GM18907 (cell line): ENCODE results near the gene UBE2R2.
"Not testable (repeated sequence)": the region's sequence is repeated elsewhere in the genome, so short reads cannot be mapped to it uniquely, and the experiment has no call there.

Experiments used
- ATAC-seq: cut with Tn5 transposase; IDR thresholded peaks from one replicate; pipeline ENCODE4 v1.9.1; 2021; ENCODE audit warnings: mild to moderate bottlenecking, moderate library complexity; ENCODE audit not compliant: unreplicated experiment

The UBE2R2 gene

GRCh38 chr9:33836261-33836660 is 19.3 kb downstream of the UBE2R2 start:
- ATAC-seq, result not testable (repeated sequence)

- no peak for ATAC-seq
Observed at GRCh38 chr9:33837138-33837537, 20.2 kb downstream of the UBE2R2 start.

DNA sequence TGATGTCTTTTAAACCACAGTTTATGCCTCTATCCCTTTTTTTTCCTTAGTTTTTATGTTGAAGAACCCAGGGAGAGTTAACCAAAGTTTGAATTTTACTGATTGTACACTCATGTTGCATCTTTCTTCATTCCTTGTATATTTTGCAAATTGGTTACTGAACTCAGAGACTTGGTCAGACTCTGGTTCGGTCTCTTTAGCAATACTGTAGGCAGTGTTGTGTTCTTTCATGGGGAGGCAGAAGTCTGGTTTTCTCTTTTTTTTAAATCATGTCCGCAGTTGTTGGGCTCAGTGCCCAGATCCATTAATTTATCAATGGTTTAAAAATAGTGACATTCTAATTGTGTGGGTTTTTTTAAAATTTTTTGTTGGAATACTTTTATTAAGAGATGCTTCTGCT is 23.4 kb downstream of the UBE2R2 start:
- no peak for ATAC-seq

DNA sequence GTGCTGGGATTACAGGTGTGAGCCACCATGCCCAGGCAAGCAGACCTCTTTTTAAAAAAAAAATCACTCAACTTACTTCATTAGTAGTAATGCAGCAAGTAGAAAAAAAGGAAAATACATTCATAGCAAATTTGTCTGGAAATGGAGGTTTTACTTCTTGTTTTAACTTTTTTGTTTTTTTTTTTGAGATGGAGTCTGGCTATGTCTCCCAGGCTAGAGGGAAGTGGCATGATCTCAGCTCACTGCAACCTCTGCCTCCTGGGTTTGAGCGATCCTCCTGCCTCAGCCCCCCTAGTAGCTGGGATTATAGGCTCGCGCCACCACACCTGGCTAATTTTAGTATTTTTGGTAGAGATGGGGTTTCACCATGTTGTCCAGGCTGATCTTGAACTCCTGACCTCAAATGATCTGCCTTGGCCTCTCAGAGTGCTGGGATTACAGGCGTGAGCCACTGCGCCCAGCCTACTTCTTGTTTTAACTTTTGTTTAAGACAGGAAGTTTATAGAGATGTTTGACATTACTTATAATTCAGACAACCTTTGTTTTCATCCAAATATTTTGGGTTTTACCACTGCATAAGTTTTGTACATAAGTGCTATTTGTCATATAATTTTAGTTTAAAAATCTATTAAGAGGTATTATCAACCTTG is 26.5 kb downstream of the UBE2R2 start:
- ATAC-seq, result no peak

- no peak for ATAC-seq
Observed at GRCh38 chr9:33846231-33846630, 29.3 kb downstream of the UBE2R2 start.

DNA sequence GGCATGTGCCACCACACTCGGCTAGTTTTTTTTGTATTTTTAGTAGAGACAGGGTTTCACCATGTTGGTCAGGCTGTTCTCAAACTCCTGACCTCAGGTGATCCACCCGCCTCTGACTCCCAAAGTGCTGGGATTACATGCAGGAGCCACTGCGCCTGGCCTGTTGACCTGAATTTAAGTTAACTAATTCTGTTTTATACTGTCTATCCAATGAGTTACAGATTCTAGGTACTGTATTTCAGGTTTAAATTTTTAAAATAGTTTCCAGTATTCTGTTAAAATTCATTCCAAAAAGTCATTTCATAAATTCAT is 30.9 kb downstream of the UBE2R2 start:
- ATAC-seq, result not testable (repeated sequence)

GRCh38 chr9:33850267-33850629 is 33.3 kb downstream of the UBE2R2 start:
- no peak for ATAC-seq

GRCh38 chr9:33850677-33851076 is 33.7 kb downstream of the UBE2R2 start:
- no peak for ATAC-seq

- no peak for ATAC-seq
Observed at GRCh38 chr9:33851301-33851700, 34.3 kb downstream of the UBE2R2 start.

DNA sequence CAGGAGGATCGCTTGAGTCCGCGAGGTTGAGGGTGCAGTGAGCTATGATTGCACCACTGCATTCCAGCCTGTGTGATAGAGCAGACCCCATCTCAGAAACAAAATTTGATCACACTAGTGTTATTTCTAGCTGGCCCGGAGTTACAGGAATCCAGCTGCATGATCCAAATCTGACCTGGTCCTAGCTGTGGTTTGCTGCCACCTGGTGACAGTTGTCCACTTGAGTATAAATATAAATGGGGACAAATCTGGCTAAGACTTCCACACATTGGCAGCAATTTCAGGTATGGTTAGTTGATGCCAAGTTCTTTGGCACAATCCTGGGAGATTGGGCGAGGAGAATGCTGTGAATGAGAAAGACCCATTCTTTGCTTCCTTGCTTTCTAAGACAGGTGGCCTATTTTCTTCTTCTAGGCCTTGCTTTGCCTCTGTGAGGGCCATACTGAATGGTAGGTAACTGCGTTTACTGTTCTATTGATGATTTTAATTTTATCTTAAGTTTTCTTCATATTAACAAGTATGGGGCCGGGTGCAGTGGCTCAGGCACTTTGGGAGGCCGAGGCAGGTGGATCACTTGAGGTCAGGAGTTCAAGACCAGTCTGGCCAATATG is 35.4 kb downstream of the UBE2R2 start:
- ATAC-seq, result no peak

DNA sequence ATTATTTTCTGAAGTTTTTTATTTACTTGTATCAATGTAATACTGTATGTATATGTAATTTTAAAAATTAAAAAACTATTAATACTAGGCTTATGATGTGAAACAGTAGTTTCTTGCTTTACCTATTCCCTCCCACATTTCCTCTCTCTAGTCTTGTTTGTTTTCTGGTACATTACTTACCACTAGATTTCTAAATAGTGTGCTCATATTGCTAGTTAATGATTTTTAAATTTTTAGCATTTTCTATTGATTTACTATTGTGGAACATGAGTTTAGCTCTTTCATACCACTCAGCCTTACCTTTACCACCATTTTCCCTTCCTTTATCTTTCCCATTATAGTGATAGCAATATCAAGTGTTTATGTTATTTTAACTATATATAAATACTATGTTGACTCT is 39.3 kb downstream of the UBE2R2 start:
- ATAC-seq, result no peak

GRCh38 chr9:33858423-33858822 is 41.5 kb downstream of the UBE2R2 start:
- ATAC-seq, result no peak

DNA sequence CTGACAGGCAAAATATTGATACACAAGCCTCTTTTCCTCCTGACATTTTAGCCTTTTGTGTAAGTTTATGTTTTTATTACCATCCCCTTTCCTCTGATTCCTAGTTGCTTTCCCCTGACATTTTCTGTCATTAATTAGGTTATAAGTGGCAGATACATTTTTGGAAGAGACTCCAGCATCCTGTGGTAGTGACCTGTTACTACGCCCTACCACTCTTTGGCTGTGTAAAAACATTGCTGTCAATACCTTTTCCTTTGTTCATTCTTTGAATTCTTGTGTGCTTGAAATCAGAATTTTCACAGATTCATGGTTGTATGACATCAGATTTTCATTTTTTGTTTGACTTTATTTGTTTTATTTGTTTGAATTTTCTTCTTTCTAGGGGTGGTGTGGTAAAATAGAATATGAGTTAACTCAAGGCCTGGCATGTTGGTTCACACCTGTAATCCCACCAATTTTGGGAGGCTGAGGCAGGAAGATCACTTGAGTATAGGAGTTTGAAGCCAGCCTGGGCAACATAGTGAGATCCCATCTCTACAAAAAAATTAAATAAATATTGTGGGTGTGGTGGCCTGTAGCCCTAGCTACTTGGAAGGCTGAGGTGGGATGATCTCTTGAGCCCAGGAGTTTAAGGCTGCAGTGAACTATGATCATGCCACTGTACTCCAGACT is 43.4 kb downstream of the UBE2R2 start:
- no peak for ATAC-seq

DNA sequence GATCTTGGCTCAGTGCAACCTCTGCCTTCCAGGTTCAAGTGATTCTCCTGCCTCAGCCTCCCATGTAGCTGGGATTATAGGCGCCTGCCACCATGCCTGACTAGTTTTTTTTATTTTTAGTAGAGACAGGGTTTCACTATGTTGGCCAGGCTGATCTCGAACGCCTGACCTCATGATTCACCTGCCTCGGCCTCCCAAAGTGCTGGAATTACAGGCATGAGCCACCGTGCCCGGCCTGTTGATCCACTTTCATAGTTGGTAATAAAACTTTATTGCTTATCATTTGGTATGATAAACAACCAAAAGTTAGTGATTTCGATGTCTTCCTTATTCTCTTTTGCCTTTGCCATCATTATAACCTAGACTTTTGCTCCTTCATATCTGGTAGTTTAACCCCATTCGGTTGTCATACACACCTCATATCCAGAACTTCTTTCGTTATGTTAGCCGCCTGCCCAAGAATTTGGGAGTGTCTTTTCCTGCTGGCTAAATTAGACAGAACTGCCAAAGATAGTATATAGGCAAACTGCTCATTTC is 45.0 kb downstream of the UBE2R2 start:
- no peak for ATAC-seq

GRCh38 chr9:33863027-33863426 is 46.1 kb downstream of the UBE2R2 start:
- ATAC-seq, result not testable (repeated sequence)

DNA sequence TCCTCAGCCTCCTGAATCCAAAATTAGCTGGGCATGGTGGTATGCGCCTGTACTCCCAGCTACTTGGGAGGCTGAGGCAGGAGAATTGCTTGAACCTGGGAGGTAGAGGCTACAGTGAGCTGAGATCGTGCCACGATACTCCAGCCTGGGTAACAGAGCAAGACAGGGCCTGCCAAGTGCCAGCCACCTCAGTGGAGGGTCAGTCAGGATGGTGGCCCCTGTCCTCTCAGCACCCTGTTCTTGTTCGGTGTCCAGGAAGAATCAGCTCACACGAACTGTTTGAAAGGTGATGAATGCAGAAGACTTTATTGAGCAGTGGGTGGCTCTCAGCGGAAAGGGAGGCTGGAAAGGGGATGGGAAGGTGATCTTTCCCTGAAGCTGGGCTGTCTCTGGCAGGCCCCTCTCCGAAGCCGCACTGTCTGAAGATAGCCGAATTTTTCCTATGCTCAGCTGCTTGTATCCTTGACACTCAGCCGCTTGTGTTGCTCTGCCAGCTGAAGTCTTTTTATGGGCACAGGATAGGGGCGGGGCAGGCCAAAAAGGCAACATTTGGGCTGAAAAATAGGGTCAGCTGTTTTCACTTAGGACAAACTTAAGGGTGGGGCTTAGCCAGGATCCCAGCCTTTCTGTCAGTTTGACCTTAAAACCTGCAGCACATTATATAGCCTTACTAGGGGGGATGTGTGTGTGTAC is 50.9 kb downstream of the UBE2R2 start:
- ATAC-seq, result no peak

- no peak for ATAC-seq
Observed at GRCh38 chr9:33868440-33868973, 51.5 kb downstream of the UBE2R2 start.

DNA sequence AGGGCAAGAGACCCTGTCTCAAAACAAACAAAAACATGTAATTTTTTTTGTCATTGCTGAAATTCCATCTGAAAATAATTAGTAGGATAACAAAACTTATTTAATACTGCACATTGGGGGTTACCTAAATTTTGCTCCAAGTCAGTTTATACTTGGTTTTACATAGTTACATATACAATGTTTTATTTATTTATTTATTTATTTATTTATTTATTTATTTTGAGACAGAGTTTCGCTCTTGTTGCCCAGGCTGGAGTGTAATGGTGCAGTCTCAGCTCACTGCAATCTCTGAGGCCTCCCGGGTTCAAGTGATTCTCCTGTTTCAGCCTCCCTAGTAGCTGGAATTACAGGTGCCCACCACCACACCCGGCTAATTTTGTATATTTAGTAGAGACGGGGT is 52.3 kb downstream of the UBE2R2 start:
- ATAC-seq, result not testable (repeated sequence)

- no peak for ATAC-seq
Observed at GRCh38 chr9:33877727-33878489, 60.9 kb downstream of the UBE2R2 start.

GRCh38 chr9:33878691-33879366 is 61.9 kb downstream of the UBE2R2 start:
- ATAC-seq, result no peak
